ENCODE results near the gene HIGD1B. TPM values are rescaled to one million over a fixed set of nuclear protein-coding genes. Genes with fewer than 3 reads are reported as not detected.

HIGD1B gene
- total and polyA plus RNA-seq, 2 of the 4 experiments (the other 2 are of a cell fraction): not detected

- dilution Hi-C loops (cut with HindIII; ENCODE audit: low sequenced_read_pairs, unreplicated experiment) (no loop called here), in situ Hi-C loops (cut with MboI; ENCODE audit: low sequenced_read_pairs) (no loop called here), intact Hi-C loops (cut with micrococcal nuclease) (no loop called here)
- no peak overlapping the region for H2BK5ac ChIP-seq (ENCODE audit: low read depth, low read length, poor library complexity, severe bottlenecking)
- no peaks in the 10 kb centered on the region for H3K9me3 ChIP-seq (ENCODE audit: control insufficient read depth, insufficient read depth, low read length)
- no peak overlapping the region for H3K56ac ChIP-seq (ENCODE audit: extremely low read depth, insufficient read depth, low read length)
- ATAC-seq (ENCODE audit: low read depth) (no peak), DNase-seq (no peak)
- H2AK9ac ChIP-seq (replicated peaks; ENCODE audit: low read depth, low read length, poor library complexity): no peak overlapping the region
- H3K18ac ChIP-seq (ENCODE audit: low read depth, low read length): no peak overlapping the region
- H3K27me3 ChIP-seq (ENCODE audit: control insufficient read depth, insufficient read depth, low read length): no peaks in the 10 kb centered on the region
- no peak overlapping the region for H2BK15ac ChIP-seq (ENCODE audit: low read depth, low read length)
- no peaks in the 10 kb centered on the region for H4K20me1 ChIP-seq (ENCODE audit: insufficient read depth, low read length)
- H3K4me3 ChIP-seq (ENCODE audit: insufficient read depth, low read depth, low read length): no peak overlapping the region
- H2AFZ ChIP-seq (replicated peaks; ENCODE audit: low read length, poor library complexity): no peak overlapping the region
- H3K14ac ChIP-seq (replicated peaks; ENCODE audit: low read depth, low read length): no peak overlapping the region
- H3K4me1 ChIP-seq (ENCODE audit: control insufficient read depth, insufficient read depth, low read length): no peaks in the 10 kb centered on the region
- H3K9ac ChIP-seq (ENCODE audit: low read depth, low read length): no peak overlapping the region
- no peak overlapping the region for H2BK20ac ChIP-seq (ENCODE audit: low read depth, low read length)
- no peak overlapping the region for H2AK5ac ChIP-seq (ENCODE audit: low read depth, low read length)
- no peak overlapping the region for H3K4ac ChIP-seq (ENCODE audit: low read depth, low read length)
- WGBS, 2 experiments (ENCODE audit: extremely low coverage in 2 of 2, insufficient read length in 1 of 2): no CpG with 5 or more reads among the region's 5 CpGs
- TF ChIP-seq MAFK (IDR thresholded peaks at IDR 0.05; ENCODE audit: low read depth, low read length): 0 out of 2 replicates have a peak, but pooled peaks have one; percentile 13
- no peak for TF ChIP-seq MXI1 (IDR thresholded peaks at IDR 0.05; ENCODE audit: borderline replicate concordance, low read depth, low read length)
- BruUV-seq (replicated peaks): no TSS peak
- no peak overlapping the region for H4K5ac ChIP-seq (ENCODE audit: low read depth, low read length)
- H3K4me2 ChIP-seq (ENCODE audit: low read depth, low read length): no peak overlapping the region
- ChIA-PET CTCF (interaction anchor here (0.9 to 2.7 kb wide), 4 partner anchors 8 to 143 kb away, joined by 3 to 18 read pairs (median 4); no protein-coding TSS in a partner anchor), POLR2A (ENCODE audit: unreplicated experiment) (no interaction called here)
- no peaks in the 10 kb centered on the region for H3K9me1 ChIP-seq (ENCODE audit: insufficient read depth, low read length)
- peaks cover 0 to 21% of the 10 kb centered on the region in 2 experiments; a peak in 2 of 4 replicates for H3K79me1 ChIP-seq (ENCODE audit: low read depth in 1 of 2, low read length in 2 of 2)
- H4K91ac ChIP-seq (ENCODE audit: insufficient read depth, low read depth, low read length): no peak overlapping the region
- no peak overlapping the region for H2BK120ac ChIP-seq (ENCODE audit: low read depth, low read length)
- no peak overlapping the region for H4K8ac ChIP-seq (ENCODE audit: low read depth in 2 of 2, low read length in 2 of 2)
- H3K23ac ChIP-seq (ENCODE audit: low read depth, low read length): no peak overlapping the region
- H3K27ac ChIP-seq (ENCODE audit: insufficient read depth, low read length): no peak overlapping the region
- peaks cover 53% of the 10 kb centered on the region for H3K36me3 ChIP-seq (ENCODE audit: control insufficient read depth, insufficient read depth, low read length)
Observed at GRCh38 chr17:44877121-44877520, 29.4 kb downstream of the HIGD1B start.

All from IMR-90 (cell line).